Measurements from ENCODE around the gene P2RX5. TPM values are rescaled to one million over a fixed set of nuclear protein-coding genes. Genes with fewer than 3 reads are reported as not detected.

Gene P2RX5
- total RNA-seq, 1 donor from 2014 or later: 92.8 TPM

DNA sequence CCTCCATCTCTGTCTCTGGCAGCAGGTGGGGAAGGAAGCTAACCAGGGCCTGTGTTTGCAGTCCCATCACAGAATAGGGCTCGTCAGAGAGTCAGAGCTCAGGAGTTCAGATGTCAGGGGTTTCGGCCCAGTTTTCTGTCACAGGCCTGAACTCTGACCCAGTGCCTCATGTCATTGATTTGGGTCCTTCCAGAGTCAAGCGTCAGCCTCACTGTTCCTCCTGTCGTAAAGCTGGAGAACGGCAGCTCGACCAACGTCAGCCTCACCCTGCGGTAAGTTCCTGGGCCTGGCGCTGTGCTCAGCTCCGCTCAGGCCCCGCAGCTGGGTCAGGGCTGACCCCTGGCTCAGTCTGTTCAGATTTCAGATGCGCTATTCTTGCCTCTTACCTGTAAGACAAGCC is 48.7 kb downstream of the P2RX5 start:
- H3K4me3 Mint-ChIP-seq: no peak overlapping the region
- H3K36me3 Mint-ChIP-seq (ENCODE audit: low read depth): peaks cover 40% of the 10 kb centered on the region
- intact Hi-C loops (cut with micrococcal nuclease): no loop called here
- no peaks in the 10 kb centered on the region for H3K27me3 Mint-ChIP-seq
- DNase-seq: no peak
- no peak overlapping the region for H3K27ac Mint-ChIP-seq
- peaks cover 19% of the 10 kb centered on the region for H3K4me1 Mint-ChIP-seq
- H3K9me3 Mint-ChIP-seq: no peaks in the 10 kb centered on the region

DNA sequence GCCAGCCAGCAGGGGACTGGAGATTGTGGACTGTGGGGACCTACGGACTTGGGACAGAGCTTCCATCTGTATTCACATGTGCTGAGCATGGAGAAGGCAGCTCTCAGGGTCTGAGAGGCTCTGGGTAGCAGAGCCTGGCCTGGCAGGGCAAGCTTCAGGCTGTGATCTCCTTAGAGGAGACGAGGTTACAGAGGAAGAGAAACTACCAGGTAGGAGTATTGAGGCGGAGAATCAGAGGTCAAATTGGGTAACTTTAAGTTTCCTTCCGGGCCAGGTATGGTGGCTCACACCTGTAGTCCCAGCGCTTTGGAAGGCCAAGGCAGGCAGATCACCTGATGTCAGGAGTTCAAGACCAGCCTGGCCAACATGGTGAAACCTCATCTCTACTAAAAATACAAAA is 50.6 kb downstream of the P2RX5 start:
- peaks cover 52% of the 10 kb centered on the region for H3K36me3 Mint-ChIP-seq (ENCODE audit: low read depth)
- intact Hi-C loops (cut with micrococcal nuclease): no loop called here

GRCh38 chr17:3643889-3644349 is 52.0 kb downstream of the P2RX5 start:
- H3K4me1 Mint-ChIP-seq: peaks cover 36% of the 10 kb centered on the region
- H3K9me3 Mint-ChIP-seq: no peaks in the 10 kb centered on the region
- peak overlapping the region; percentile 6 for H3K4me3 Mint-ChIP-seq
- intact Hi-C loops (cut with micrococcal nuclease): no loop called here
- peaks cover 51% of the 10 kb centered on the region for H3K36me3 Mint-ChIP-seq (ENCODE audit: low read depth)
- no peak for DNase-seq
- H3K27me3 Mint-ChIP-seq: no peaks in the 10 kb centered on the region
- H3K27ac Mint-ChIP-seq: peak overlapping the region; percentile 54

More for the DNA sequence above, 50.6 kb downstream of the P2RX5 start:
- no peak for DNase-seq
- peak overlapping the region; percentile 67 for H3K27ac Mint-ChIP-seq
- H3K4me1 Mint-ChIP-seq: peaks cover 27% of the 10 kb centered on the region
- no peaks in the 10 kb centered on the region for H3K27me3 Mint-ChIP-seq
- H3K4me3 Mint-ChIP-seq: no peak overlapping the region
- H3K9me3 Mint-ChIP-seq: no peaks in the 10 kb centered on the region

DNA sequence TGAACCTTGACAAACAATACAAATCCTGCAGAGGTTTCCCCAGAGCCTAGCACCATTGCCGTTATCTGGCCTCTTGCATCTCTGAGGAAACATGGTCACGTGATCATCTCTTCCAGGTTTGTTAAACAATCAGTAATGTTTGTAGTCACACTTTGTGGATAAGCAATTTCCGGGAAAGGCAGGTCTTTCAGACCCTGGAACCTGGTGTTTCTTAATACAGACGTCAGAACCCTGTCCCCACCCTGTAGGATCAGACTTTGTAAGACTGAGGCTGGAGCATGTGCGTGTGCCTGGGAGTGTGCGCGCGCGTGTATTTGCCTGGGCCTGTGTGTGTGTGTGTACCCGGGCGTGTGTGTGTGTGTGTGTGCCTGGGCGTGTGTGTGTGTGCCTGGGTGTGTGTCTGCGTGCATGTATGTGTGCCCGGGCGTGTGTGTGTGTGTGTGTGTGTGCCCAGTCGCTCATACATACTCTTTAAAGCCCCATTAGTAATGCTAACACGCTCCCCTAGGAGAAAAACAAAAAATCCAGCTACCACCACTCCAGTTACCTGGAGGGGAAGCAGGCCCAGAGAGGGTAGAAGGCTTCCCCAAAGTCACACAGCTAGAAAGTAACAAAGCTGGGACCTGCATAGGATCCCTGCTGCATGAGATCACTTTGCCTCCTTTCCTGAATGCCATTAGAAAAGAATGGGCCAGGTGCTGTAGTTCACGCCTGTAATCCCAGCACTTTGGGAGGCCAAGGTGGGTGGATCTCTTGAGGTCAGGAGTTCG is 54.1 kb downstream of the P2RX5 start:
- Mint-ChIP-seq H3K36me3 (ENCODE audit: low read depth) (peaks cover 52% of the 10 kb centered on the region), H3K9me3 (no peaks in the 10 kb centered on the region), H3K27me3 (no peaks in the 10 kb centered on the region), H3K4me1 (peaks cover 46% of the 10 kb centered on the region), H3K4me3 (no peak overlapping the region), H3K27ac (peak overlapping the region; percentile 18)
- no peak for DNase-seq
- intact Hi-C loops (cut with micrococcal nuclease): no loop called here

DNA sequence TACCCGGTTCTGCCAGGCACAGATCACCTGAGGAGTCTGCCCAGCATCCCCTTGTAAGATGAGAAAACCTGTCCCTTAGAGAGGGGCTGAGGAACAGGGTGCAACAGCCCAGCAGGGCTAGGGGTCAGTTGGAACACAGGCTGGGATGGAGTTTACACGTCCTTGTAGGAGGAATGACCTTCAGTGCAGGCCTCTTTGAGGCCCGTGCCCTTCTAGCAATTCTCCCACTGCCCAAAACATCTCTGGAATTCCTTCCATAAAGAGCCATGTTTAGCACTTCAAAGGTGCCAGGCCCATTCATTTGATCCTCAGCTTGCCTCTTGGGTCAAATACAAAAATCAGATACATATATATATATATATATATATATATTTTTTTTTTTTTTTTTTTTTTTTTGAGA is 54.9 kb downstream of the P2RX5 start:
- Mint-ChIP-seq H3K9me3 (no peaks in the 10 kb centered on the region), H3K4me3 (no peak overlapping the region), H3K36me3 (ENCODE audit: low read depth) (peaks cover 52% of the 10 kb centered on the region), H3K27ac (peak overlapping the region; percentile 92), H3K4me1 (peaks cover 46% of the 10 kb centered on the region), H3K27me3 (no peaks in the 10 kb centered on the region)
- no peak for DNase-seq
- intact Hi-C loops (cut with micrococcal nuclease): no loop called here

DNA sequence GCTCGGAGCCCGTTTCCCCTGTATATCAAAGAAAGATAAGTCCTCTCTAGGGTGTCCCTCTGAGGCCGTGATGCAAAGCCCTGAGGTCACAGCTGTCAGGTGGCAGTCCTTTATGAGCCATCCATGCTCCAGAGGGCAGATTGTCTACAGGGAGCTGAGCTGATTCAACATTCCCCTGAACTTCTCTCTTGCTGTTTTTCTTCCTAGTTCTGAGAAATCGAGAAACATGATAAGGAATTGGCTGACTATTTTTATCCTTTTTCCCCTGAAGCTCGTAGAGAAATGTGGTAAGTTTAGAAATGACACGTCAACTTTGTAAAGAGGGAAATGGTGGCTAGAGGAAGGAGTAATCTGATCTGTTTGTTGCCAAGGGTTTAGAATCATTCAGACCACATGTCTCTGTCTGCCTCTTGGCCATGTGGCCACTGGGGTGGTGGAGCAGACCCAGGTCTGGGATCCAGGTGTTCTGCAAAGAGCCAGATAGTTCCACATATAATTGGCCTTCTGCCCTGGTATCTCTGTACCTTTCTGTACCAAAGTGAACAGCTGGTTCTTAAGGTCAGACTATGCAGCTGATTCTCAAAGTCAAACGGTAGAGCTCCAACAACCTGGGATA is 55.9 kb downstream of the P2RX5 start:
- Mint-ChIP-seq H3K27me3 (no peaks in the 10 kb centered on the region), H3K4me1 (peaks cover 44% of the 10 kb centered on the region), H3K9me3 (no peaks in the 10 kb centered on the region), H3K4me3 (peak overlapping the region; percentile 80), H3K36me3 (ENCODE audit: low read depth) (peaks cover 51% of the 10 kb centered on the region), H3K27ac (peak overlapping the region; percentile 92)
- DNase-seq: peak; percentile 77
- intact Hi-C loops (cut with micrococcal nuclease): loop anchor here (10.0 kb wide), 1 partner anchor 595 kb away; no protein-coding TSS in a partner anchor

DNA sequence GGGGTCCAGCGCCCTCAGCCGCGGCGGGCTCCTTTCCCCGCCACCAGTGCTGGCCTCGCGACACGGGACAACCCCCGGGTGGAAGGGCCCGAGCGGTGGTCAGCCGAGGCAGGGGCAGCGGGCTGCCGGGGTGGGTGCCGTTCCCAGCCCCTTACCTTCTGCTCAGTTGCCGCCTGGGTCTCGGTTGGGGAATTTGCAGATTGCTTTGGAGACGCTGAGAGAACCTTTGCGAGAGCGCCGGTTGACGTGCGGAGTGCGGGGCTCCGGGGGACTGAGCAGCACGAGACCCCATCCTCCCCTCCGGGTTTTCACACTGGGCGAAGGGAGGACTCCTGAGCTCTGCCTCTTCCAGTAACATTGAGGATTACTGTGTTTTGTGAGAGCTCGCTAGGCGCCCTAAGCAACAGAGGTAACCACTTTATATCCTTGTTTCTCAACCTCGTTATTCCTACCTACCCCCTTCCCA is 59.0 kb downstream of the P2RX5 start:
- peak overlapping the region; percentile 62 for H3K27ac Mint-ChIP-seq
- peak overlapping the region; percentile 98 for H3K4me3 Mint-ChIP-seq
- peaks cover 43% of the 10 kb centered on the region for H3K4me1 Mint-ChIP-seq
- H3K9me3 Mint-ChIP-seq: no peaks in the 10 kb centered on the region
- no peak for DNase-seq
- H3K36me3 Mint-ChIP-seq (ENCODE audit: low read depth): peaks cover 37% of the 10 kb centered on the region
- H3K27me3 Mint-ChIP-seq: no peaks in the 10 kb centered on the region
- intact Hi-C loops (cut with micrococcal nuclease): loop anchor here (1.0 to 10.0 kb wide), 3 partner anchors 31 to 592 kb away; partner anchors contain the start of genes EMC6 and TAX1BP3

GRCh38 chr17:3636154-3636907 is 59.6 kb downstream of the P2RX5 start, which contains the start of the genes CTNS and SHPK:
Gene CTNS, plus strand, starts transcription at chr17:3636760. Its CDS starts 3,447 bp downstream, at chr17:3640207.
Gene SHPK, minus strand, starts transcription at chr17:3636250. Its CDS starts 31 bp downstream, at chr17:3636219.
- Mint-ChIP-seq H3K27me3 (no peaks in the 10 kb centered on the region), H3K27ac (peak within 1 kb of the TSS; percentile 99), H3K4me1 (peaks cover 43% of the 10 kb centered on the region), H3K4me3 (peak within 1 kb of the TSS; percentile 98), H3K36me3 (ENCODE audit: low read depth) (peaks cover 33% of the 10 kb centered on the region), H3K9me3 (no peaks in the 10 kb centered on the region)
- intact Hi-C loops (cut with micrococcal nuclease): loop anchor here (1.0 to 10.0 kb wide), 3 partner anchors 32 to 592 kb away; partner anchors contain the start of genes EMC6 and TAX1BP3
- DNase-seq: peak; percentile 99

DNA sequence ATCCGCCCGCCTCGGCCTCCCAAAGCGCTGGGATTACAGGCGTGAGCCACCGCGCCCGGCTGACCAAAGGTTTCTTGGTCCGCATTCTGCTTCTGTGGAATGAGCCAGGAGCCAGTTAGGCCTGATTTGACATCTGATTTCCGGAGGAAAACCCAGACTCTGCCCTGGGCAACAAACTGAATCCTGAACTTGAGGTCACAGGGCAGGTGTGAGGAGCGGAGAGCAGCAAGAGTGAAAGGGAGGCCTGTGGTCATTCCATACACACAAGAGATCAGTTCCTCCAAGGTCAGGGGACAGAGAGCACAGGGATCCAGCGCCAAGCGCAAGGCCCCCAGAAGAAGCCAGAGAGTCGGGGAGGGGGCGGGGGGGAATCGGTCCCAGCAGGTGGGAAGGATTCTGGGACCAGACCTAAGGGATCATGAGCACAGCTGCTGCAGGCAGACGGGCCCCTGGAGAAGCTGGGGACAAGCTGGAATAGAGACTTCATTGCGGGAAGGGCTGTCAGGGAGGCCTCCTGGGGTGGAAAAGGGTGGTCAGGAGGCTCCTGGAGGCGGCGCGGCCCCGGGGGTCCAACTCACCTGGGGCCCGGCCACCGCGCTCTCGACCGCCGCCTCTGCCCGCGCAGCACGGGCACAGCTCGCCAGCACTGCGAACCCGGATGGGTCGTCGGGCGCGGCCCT is 60.3 kb downstream of the P2RX5 start:
- Mint-ChIP-seq H3K4me3 (peak overlapping the region; percentile 98), H3K27ac (peak overlapping the region; percentile 73), H3K9me3 (no peaks in the 10 kb centered on the region), H3K36me3 (ENCODE audit: low read depth) (peaks cover 31% of the 10 kb centered on the region), H3K4me1 (peaks cover 39% of the 10 kb centered on the region), H3K27me3 (no peaks in the 10 kb centered on the region)
- peak; percentile 63 for DNase-seq
- intact Hi-C loops (cut with micrococcal nuclease): loop anchor here (1.0 to 10.0 kb wide), 3 partner anchors 33 to 591 kb away; partner anchors contain the start of genes EMC6 and TAX1BP3

DNA sequence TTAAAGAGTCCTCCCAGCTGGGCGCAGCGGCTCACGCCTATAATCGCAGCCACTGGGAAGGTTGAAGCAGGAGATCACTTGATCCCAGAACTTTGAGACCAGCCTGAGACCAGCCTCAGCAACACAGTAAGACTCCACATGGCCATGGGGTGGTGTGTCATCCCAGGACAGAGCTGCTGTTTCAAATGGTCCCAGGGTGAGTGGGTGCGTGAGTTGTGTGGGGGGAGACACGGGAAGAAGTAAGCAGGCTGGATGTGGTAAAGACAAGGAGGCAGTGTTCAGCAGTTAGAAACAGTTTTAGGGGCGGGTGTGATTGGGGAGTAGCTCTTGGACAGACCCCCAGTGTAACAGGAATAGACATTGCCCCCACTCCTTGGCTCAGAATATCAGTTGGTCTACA is 63.7 kb downstream of the P2RX5 start:
- H3K27ac Mint-ChIP-seq: no peak overlapping the region
- peaks cover 25% of the 10 kb centered on the region for H3K36me3 Mint-ChIP-seq (ENCODE audit: low read depth)
- intact Hi-C loops (cut with micrococcal nuclease): loop anchor here (10.0 kb wide), 1 partner anchor 587 kb away; no protein-coding TSS in a partner anchor
- no peaks in the 10 kb centered on the region for H3K27me3 Mint-ChIP-seq
- no peak for DNase-seq
- H3K4me3 Mint-ChIP-seq: no peak overlapping the region
- peaks cover 17% of the 10 kb centered on the region for H3K4me1 Mint-ChIP-seq
- no peaks in the 10 kb centered on the region for H3K9me3 Mint-ChIP-seq

- intact Hi-C loops (cut with micrococcal nuclease): loop anchor here (10.0 kb wide), 1 partner anchor 586 kb away; no protein-coding TSS in a partner anchor
- Mint-ChIP-seq H3K4me3 (no peak overlapping the region), H3K4me1 (peaks cover 14% of the 10 kb centered on the region), H3K27me3 (no peaks in the 10 kb centered on the region), H3K9me3 (no peaks in the 10 kb centered on the region), H3K27ac (no peak overlapping the region), H3K36me3 (ENCODE audit: low read depth) (peaks cover 32% of the 10 kb centered on the region)
- no peak for DNase-seq
These were observed 65.2 kb downstream of the P2RX5 start for GRCh38 chr17:3630781-3631180.

DNA sequence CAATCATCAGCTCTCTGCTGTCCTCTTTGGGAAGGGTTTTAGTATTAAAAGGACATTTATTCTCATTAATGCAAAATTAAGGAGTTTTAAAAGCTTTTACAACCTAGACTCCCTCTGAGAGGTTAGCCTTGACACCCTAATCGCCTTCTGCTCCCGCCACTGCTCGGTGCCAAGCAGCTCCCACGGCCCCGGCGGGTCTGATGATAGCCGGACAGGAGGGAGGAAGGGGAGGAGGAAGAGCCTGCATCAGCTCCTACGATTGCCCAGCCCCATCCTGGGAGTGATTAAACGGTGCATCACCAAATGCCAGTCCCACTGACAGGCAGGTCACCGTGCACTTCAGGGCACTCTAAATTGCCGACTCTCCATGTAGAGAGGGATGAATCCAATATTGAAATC is 68.2 kb downstream of the P2RX5 start:
- Mint-ChIP-seq H3K27ac (no peak overlapping the region), H3K9me3 (no peaks in the 10 kb centered on the region), H3K27me3 (no peaks in the 10 kb centered on the region), H3K36me3 (ENCODE audit: low read depth) (peaks cover 35% of the 10 kb centered on the region), H3K4me1 (peaks cover 1% of the 10 kb centered on the region), H3K4me3 (no peak overlapping the region)
- no peak for DNase-seq
- intact Hi-C loops (cut with micrococcal nuclease): no loop called here
